HL-60/S4 (cell line): ENCODE measurements around the gene CERS3.
"Not testable (repeated sequence)": the region's sequence is repeated elsewhere in the genome, so short reads cannot be mapped to it uniquely, and the experiment has no call there.

Experiments
- in situ Hi-C: fragments of 300-500 bp; cut with MboI; formaldehyde crosslinking; loops from 2 replicates; pipeline ENCODE4 v1.14.3; 2022; ENCODE audit warnings: low sequenced_read_pairs

The CERS3 gene

GRCh38 chr15:100468285-100468684 lies 60.5 kb downstream of the CERS3 start:
- in situ Hi-C loops: no loop called here

DNA sequence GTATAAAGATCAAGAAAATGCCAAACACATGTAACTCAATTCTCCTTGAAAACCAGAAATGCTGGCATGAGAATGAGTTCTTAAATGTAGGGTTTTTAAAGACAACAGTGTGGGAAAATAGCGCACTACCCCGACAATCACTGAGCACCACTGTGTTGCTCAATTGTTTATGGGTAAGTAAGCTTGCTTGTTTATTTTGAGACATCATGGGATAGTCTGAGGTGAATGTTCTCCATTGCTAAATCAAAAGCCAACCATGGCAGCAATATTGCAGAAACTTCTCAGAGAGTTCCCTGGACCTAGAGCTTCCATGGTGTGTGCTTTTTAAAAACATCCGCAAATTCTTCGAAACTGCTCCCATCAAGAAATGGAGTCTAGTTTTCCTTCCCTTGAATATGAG lies 62.7 kb downstream of the CERS3 start:
- in situ Hi-C loops: no loop called here

- in situ Hi-C loops: no loop called here
Measured at GRCh38 chr15:100464888-100465287, 63.9 kb downstream of the CERS3 start.

DNA sequence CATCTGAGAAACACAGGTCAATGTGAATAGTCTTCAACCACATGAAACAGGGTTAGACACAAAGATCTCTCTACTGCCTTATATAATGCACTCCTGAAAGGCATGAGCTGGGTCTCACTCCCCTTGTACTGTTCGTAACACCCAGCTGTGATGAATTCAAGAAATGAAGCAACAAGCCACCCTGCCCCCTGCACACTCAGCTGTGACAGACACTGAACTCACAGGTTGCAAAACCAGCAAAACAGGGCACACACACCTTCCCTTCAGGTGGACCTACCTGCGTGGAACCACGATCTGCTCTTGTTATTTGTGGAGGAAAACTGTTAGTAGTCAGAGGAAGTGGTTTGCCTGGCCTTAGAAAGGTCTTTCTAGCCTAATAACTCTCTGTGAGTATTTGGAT lies 64.5 kb downstream of the CERS3 start:
- in situ Hi-C loops: no loop called here

DNA sequence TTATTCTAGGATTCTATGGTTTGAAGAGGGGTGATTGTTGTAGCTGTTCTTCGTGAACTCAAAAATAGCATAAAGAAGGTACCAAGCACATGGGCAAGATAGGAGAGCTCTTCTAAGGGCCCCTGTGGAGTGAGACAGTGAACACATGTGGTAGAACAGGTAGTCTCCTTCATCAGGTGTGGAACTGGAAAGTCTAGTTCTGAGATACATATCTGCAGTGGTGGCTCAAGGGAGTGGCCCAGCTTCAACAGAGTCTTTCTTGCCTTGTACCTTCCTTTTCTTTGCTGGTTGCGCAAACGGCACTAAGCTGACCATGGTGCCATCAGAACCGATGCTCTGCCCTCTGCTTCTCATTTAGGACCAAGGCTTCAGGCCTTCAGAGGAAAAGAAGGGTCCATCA lies 65.2 kb downstream of the CERS3 start:
- in situ Hi-C loops: no loop called here

DNA sequence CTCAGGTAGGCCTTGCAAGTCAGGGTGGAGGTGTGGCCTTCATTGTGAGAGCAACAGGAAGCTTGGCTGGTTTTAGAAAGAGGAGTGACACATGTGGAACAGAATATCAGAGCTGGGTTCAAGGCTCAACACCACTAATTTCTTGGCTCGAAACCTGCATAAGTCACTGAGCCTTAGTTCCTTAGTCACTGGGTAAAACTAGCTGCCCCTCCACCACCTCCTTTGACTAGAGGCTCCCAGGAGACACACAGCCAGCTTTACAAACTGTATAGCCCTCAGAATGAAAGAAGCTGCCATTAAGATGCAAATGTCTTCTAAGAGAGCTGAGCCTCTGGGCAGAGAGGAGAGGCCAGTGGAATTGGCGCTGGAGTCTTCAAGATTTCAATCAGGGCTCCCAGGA lies 67.7 kb downstream of the CERS3 start:
- in situ Hi-C loops: no loop called here

- in situ Hi-C loops: no loop called here
Measured at GRCh38 chr15:100457201-100457600, 71.5 kb downstream of the CERS3 start.

DNA sequence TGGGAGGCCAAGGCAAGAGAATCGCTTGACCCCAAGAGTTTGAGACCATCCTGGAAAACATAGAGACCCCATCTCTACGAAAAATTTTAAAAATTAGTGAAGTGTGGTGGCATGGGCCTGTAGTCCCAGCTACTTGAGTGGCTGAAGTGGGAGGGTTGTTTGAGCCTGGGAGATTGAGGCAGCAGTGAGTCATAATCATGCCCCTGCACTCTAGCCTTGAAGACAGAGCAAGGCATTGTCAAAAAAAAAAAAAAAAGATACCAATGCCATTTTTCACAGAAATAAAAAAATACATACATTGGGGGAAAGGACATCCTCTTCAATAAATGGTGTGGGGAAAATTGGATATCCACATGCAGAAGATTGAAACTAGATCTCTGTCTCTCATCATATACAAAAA lies 74.6 kb downstream of the CERS3 start:
- in situ Hi-C loops: no loop called here

- in situ Hi-C loops: no loop called here
Measured at GRCh38 chr15:100448481-100448880, 80.3 kb downstream of the CERS3 start.

- in situ Hi-C loops: not testable (repeated sequence)
Measured at GRCh38 chr15:100441063-100441462, 87.7 kb downstream of the CERS3 start.

GRCh38 chr15:100439514-100439913 lies 89.2 kb downstream of the CERS3 start:
- in situ Hi-C loops: no loop called here

- in situ Hi-C loops: no loop called here
Measured at GRCh38 chr15:100438570-100438969, 90.2 kb downstream of the CERS3 start.

GRCh38 chr15:100437261-100437660 lies 91.5 kb downstream of the CERS3 start:
- in situ Hi-C loops: no loop called here

GRCh38 chr15:100434561-100434960 lies 94.2 kb downstream of the CERS3 start:
- in situ Hi-C loops: no loop called here

- in situ Hi-C loops: no loop called here
Measured at GRCh38 chr15:100434038-100434437, 94.7 kb downstream of the CERS3 start.

GRCh38 chr15:100433304-100433703 lies 95.4 kb downstream of the CERS3 start:
- in situ Hi-C loops: no loop called here

DNA sequence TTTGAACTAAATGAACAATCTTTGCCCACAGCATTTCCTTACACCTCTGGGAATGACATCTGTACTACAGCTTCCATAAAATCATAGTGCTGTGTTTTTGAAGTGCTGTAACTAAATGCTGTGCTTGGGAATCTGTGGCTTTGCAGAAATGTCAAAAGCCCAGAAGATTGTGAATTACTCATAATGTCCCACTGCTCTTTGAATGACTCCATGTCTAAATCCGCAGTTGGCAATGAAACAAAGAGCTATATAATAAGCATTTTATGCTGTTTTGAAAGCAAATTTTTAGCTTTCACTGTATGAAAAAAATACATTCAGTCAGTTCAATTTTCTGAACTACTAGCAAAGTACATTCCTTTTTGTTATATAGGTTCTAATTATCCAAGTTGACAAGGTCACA lies 98.3 kb downstream of the CERS3 start:
- in situ Hi-C loops: no loop called here

DNA sequence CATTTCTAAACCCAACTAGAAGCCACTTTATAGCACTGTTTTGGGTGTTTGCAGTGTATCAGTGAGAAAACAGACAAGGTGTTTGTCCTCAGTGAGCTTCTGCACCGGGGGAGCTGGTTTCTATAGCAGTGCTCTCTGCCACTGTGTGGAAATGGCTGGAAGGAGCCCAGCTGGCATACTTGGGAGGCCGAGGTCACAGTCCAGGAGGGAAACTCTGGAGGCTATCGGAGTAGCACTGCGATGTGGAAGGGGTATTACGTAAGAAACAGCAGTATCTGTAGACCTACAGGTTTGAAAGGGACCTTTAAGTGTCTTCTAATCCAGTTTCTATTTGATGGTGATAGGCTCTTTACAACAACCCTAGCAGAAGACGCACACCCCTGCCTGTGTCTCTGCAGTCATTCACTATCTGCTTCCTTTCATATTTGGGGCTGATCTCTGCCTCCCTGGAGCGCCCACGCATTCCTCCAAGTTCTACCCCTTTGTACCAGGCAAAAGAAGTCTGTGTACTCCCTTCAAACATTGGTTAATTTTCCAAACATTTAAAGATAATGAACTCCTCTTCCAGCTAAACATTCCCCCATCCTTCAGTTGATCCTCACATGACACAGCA lies 99.5 kb downstream of the CERS3 start:
- in situ Hi-C loops: no loop called here

- in situ Hi-C loops: no loop called here
Measured at GRCh38 chr15:100426937-100427336, 101.8 kb downstream of the CERS3 start.

- in situ Hi-C loops: no loop called here
Measured at GRCh38 chr15:100405179-100405578, 123.6 kb downstream of the CERS3 start.

GRCh38 chr15:100400996-100401395 lies 127.8 kb downstream of the CERS3 start:
- in situ Hi-C loops: no loop called here

GRCh38 chr15:100394736-100395440 lies 133.9 kb downstream of the CERS3 start:
- in situ Hi-C loops: no loop called here

DNA sequence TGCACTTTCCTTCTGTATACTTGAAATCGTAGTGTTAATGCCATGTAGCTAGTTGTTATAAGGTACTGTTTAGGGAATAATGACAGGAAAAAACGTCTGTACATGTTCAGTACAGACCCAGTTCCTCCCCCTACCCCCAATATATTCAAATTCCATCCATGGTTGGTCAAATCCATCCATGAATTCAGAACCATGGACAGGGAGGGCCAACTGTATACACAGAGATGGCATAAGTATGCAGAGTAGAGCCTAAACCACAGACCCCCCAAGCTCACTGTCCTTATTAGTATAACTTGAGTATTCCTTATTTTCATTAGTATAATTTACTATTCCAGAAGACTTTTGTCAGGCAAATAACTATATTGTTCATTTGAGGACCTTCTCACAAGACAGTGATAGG lies 135.7 kb downstream of the CERS3 start:
- in situ Hi-C loops: no loop called here
